CD14-positive monocyte (primary cell): ENCODE data around the gene DNA2. TPM values are rescaled to one million over a fixed set of nuclear protein-coding genes. Genes with fewer than 3 reads are reported as not detected.

Experiments used
- DNase-seq, 3 donors: peaks; one replicate each; pipeline ENCODE4 v3.0.0-alpha.2; 2011 to 2022
- H2AFZ ChIP-seq: 2 replicates; pipeline ENCODE4 v1.6.0; 2012; ENCODE audit warnings: mild to moderate bottlenecking, low read depth, low read length, inconsistent platforms; ENCODE audit not compliant: insufficient read depth, poor library complexity, severe bottlenecking
- H3K27ac ChIP-seq, 2 donors: 1 replicate in 1 of 2; 2 replicates in 1 of 2; pipeline ENCODE4 v1.5.1; 2012 to 2013; ENCODE audit warnings: low read length in 2 of 2, control low read depth in 1 of 2, inconsistent platforms in 1 of 2, low read depth in 1 of 2, mild to moderate bottlenecking in 1 of 2
- H3K27me3 ChIP-seq, 2 donors: one replicate each; pipeline versions ENCODE4 v1.6.0 to v1.6.1; 2011 to 2013; ENCODE audit warnings: low read length in 2 of 2; ENCODE audit not compliant: control insufficient read depth in 2 of 2, insufficient read depth in 2 of 2
- H3K36me3 ChIP-seq, 2 donors: replicated peaks in 1 of 2; 1 replicate in 1 of 2; 2 replicates in 1 of 2; pipeline versions ENCODE4 v1.5.1 to v1.6.1; 2012 to 2013; ENCODE audit warnings: low read length in 2 of 2, control low read depth in 1 of 2, inconsistent platforms in 1 of 2, mild to moderate bottlenecking in 1 of 2; ENCODE audit not compliant: insufficient read depth in 2 of 2, control insufficient read depth in 1 of 2
- H3K4me1 ChIP-seq, 2 donors: 1 replicate in 1 of 2; 2 replicates in 1 of 2; pipeline versions ENCODE4 v1.5.1 to v1.6.1; 2012 to 2013; ENCODE audit warnings: low read length in 2 of 2, control low read depth in 1 of 2, inconsistent platforms in 1 of 2, mild to moderate bottlenecking in 1 of 2, moderate library complexity in 1 of 2; ENCODE audit not compliant: insufficient read depth in 2 of 2, control insufficient read depth in 1 of 2
- H3K4me2 ChIP-seq: replicated peaks from 2 replicates; pipeline ENCODE3; 2012; ENCODE audit warnings: low read length, moderate library complexity, mild to moderate bottlenecking; ENCODE audit not compliant: poor library complexity, severe bottlenecking; ENCODE audit errors: extremely low read depth
- H3K4me3 ChIP-seq, 3 experiments: fragments of 200-600 bp in 1 of 3; sonication (generic) in 1 of 3; replicated peaks in 1 of 3; 1 replicate in 2 of 3; 2 replicates in 1 of 3; pipeline ENCODE4 v1.5.1; 2011 to 2013; ENCODE audit warnings: low read length in 3 of 3, mild to moderate bottlenecking in 3 of 3, control low read depth in 2 of 3, low read depth in 2 of 3, inconsistent platforms in 1 of 3, moderate library complexity in 1 of 3
- H3K79me2 ChIP-seq: 2 replicates; pipeline ENCODE4 v1.6.0; 2012; ENCODE audit warnings: mild to moderate bottlenecking, control low read depth, inconsistent platforms, low read length, moderate library complexity; ENCODE audit not compliant: insufficient read depth
- H3K9ac ChIP-seq: 2 replicates; pipeline ENCODE4 v1.6.0; 2017; ENCODE audit warnings: low read length, mild to moderate bottlenecking; ENCODE audit not compliant: insufficient read depth, poor library complexity, severe bottlenecking
- H3K9me3 ChIP-seq, 2 donors: replicated peaks in 1 of 2; 1 replicate in 1 of 2; 2 replicates in 1 of 2; pipeline versions ENCODE4 v1.5.1 to v1.6.1; 2012 to 2013; ENCODE audit warnings: low read length in 2 of 2, control low read depth in 1 of 2; ENCODE audit not compliant: control insufficient read depth in 1 of 2, insufficient read depth in 1 of 2
- H4K20me1 ChIP-seq: 2 replicates; pipeline ENCODE4 v1.6.0; 2012; ENCODE audit warnings: mild to moderate bottlenecking, low read length, control low read depth, moderate library complexity; ENCODE audit not compliant: insufficient read depth
- H3K27ac Mint-ChIP-seq, 7 donors: one replicate each; pipeline ENCODE4 v1.8.0; 2020; ENCODE audit warnings: mild to moderate bottlenecking in 7 of 7, mixed read lengths in 7 of 7, moderate library complexity in 6 of 7, inconsistent platforms in 2 of 7
- H3K27me3 Mint-ChIP-seq, 3 donors: one replicate each; pipeline ENCODE4 v1.8.0; 2021 to 2022; ENCODE audit warnings: low read depth in 3 of 3, mild to moderate bottlenecking in 3 of 3, mixed read lengths in 3 of 3, moderate library complexity in 3 of 3, inconsistent platforms in 1 of 3
- H3K36me3 Mint-ChIP-seq, 2 donors: one replicate each; pipeline ENCODE4 v1.8.0; 2020; ENCODE audit warnings: mixed read lengths in 2 of 2, inconsistent platforms in 1 of 2, mild to moderate bottlenecking in 1 of 2
- H3K4me1 Mint-ChIP-seq: one replicate; pipeline ENCODE4 v1.8.0; 2020; ENCODE audit warnings: mild to moderate bottlenecking, mixed read lengths
- H3K4me3 Mint-ChIP-seq, 2 donors: one replicate each; pipeline ENCODE4 v1.8.0; 2020; ENCODE audit warnings: mild to moderate bottlenecking in 2 of 2, mixed read lengths in 2 of 2, moderate library complexity in 1 of 2
- H3K9me3 Mint-ChIP-seq, 7 donors: one replicate each; pipeline ENCODE4 v1.8.0; 2020 to 2022; ENCODE audit warnings: mixed read lengths in 7 of 7, mild to moderate bottlenecking in 6 of 7, moderate library complexity in 6 of 7, inconsistent platforms in 2 of 7
- WGBS: methylation state at CpG from one replicate; pipeline ENCODE4 v1.1.5; 2013; ENCODE audit warnings: missing lambda C conversion rate; ENCODE audit not compliant: insufficient coverage; 5-methylcytosine and 5-hydroxymethylcytosine counted together
- intact Hi-C, 2 donors: fragments of 100-400 bp; cut with micrococcal nuclease; formaldehyde crosslinking; loops; one replicate each; pipeline versions ENCODE4 v1.15.0 to v1.15.1; 2023
- polyA plus RNA-seq, 3 donors: library from polyadenylated mRNA; depleted of rRNA in 1 of 3; unstranded in 2 of 3; stranded (reverse) in 1 of 3; fragments of 300-500 nt in 2 of 3; fragments of >200 nt in 1 of 3; fragmentation: Illumina TruSeq in 2 of 3; gene quantifications; 1 replicate in 2 of 3; 2 replicates in 1 of 3; pipeline ENCODE4 v1.2.3, GENCODE V29; 2012 to 2021
- TF ChIP-seq, protein P1 (sequence below): fragments of 200-600 bp; IDR thresholded peaks from one replicate; pipeline ENCODE4 v1.8.0; 2022; ENCODE audit warnings: antibody characterized with exemption, mild to moderate bottlenecking

DNA2 gene
- polyA plus RNA-seq, 3 donors: 0.08 to 0.99 (median 0.18) TPM

DNA sequence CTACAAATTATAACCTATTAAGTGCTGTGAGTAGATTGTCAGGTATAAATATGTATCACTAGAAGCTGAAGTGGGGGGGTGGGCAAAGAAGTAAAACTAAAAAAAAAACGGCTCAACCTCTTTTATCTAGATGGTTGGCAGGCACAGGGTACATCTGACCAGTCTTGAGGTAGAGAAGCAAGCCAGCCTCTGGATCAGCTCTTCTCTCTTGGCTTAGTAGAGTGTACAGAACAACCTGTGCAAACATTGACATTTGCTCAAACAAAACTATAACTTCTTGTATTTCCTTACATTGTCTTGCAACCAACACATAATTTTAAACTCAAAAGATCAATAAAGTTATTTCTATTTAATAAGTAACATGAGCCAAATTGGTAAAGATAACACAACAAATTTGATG lies 25.6 kb downstream of the DNA2 start:
- H3K4me1 Mint-ChIP-seq: no peaks in the 10 kb centered on the region
- no peak overlapping the region for H3K4me3 Mint-ChIP-seq
- H3K27me3 ChIP-seq: no peaks in the 10 kb centered on the region
- no peak overlapping the region for H3K4me2 ChIP-seq
- intact Hi-C loops: no loop called here
- no peaks in the 10 kb centered on the region for H4K20me1 ChIP-seq
- H3K9me3 ChIP-seq: no peaks in the 10 kb centered on the region
- H3K4me3 ChIP-seq: no peak overlapping the region
- peak overlapping the region in 1 of 7 donors; percentile 72 for H3K27ac Mint-ChIP-seq
- WGBS: no CpG with 5 or more reads among the region's 1 CpG
- TF ChIP-seq, protein P1, sequence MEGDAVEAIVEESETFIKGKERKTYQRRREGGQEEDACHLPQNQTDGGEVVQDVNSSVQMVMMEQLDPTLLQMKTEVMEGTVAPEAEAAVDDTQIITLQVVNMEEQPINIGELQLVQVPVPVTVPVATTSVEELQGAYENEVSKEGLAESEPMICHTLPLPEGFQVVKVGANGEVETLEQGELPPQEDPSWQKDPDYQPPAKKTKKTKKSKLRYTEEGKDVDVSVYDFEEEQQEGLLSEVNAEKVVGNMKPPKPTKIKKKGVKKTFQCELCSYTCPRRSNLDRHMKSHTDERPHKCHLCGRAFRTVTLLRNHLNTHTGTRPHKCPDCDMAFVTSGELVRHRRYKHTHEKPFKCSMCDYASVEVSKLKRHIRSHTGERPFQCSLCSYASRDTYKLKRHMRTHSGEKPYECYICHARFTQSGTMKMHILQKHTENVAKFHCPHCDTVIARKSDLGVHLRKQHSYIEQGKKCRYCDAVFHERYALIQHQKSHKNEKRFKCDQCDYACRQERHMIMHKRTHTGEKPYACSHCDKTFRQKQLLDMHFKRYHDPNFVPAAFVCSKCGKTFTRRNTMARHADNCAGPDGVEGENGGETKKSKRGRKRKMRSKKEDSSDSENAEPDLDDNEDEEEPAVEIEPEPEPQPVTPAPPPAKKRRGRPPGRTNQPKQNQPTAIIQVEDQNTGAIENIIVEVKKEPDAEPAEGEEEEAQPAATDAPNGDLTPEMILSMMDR: no peak
- no peak for DNase-seq
- H3K27ac ChIP-seq: no peak overlapping the region
- no peak overlapping the region for H3K9ac ChIP-seq
- H2AFZ ChIP-seq: no peak overlapping the region
- H3K9me3 Mint-ChIP-seq: no peaks in the 10 kb centered on the region
- H3K4me1 ChIP-seq: no peaks in the 10 kb centered on the region
- no peaks in the 10 kb centered on the region for H3K79me2 ChIP-seq
- peaks cover 0 to 34% of the 10 kb centered on the region in 2 donors for H3K36me3 ChIP-seq
- peaks cover 23 to 54% of the 10 kb centered on the region in 2 donors for H3K36me3 Mint-ChIP-seq
- H3K27me3 Mint-ChIP-seq: peaks cover 0 to 2% (median 1%) of the 10 kb centered on the region in 3 donors

DNA sequence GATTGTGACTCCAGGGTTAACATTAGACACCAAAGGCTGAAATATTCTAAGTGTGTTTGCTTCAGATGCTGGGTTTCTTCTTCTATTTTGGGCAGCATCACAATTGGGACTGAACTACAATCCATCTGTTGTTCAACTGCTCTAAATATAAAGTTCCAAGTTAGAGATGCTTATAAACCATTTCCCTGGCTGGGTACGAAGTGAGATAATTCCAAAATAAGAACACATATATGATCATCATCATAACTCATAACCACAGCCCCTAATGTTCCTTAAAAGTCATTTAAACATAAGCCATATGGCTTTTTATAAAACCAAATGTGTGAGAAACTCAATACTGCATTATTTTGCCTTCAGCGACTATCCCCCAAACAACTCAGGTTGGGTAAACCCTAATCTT lies 28.8 kb downstream of the DNA2 start:
- TF ChIP-seq, protein P1: no peak
- Histone ChIP-seq H2AFZ (no peak overlapping the region), H3K9me3 (no peaks in the 10 kb centered on the region), H3K79me2 (no peaks in the 10 kb centered on the region), H3K4me2 (no peak overlapping the region), H3K36me3 (peaks cover 0 to 23% of the 10 kb centered on the region in 2 donors), H3K4me3 (no peak overlapping the region), H3K9ac (no peak overlapping the region), H3K27me3 (no peaks in the 10 kb centered on the region), H3K27ac (no peak overlapping the region), H4K20me1 (no peaks in the 10 kb centered on the region), H3K4me1 (no peaks in the 10 kb centered on the region)
- no peak overlapping the region for H3K4me3 Mint-ChIP-seq
- peaks cover 0 to 2% (median 0%) of the 10 kb centered on the region in 7 donors for H3K9me3 Mint-ChIP-seq
- intact Hi-C loops: no loop called here
- 100% methylated on average over 2 of the region's 2 CpGs for WGBS
- H3K27me3 Mint-ChIP-seq: peaks cover 0 to 2% (median 1%) of the 10 kb centered on the region in 3 donors
- H3K4me1 Mint-ChIP-seq: no peaks in the 10 kb centered on the region
- DNase-seq: no peak
- H3K36me3 Mint-ChIP-seq: peaks cover 23 to 50% of the 10 kb centered on the region in 2 donors
- H3K27ac Mint-ChIP-seq: peak overlapping the region in 1 of 7 donors; percentile 10
